Measurements from ENCODE around the gene FBLN5.
"Not testable (repeated sequence)": the region's sequence is repeated elsewhere in the genome, so short reads cannot be mapped to it uniquely, and the experiment has no call there.

Gene FBLN5

GRCh38 chr14:91847693-91848092 lies 99.8 kb downstream of the FBLN5 start:
- H4K20me1 ChIP-seq (ENCODE audit: insufficient read depth, low read length): no peaks in the 10 kb centered on the region
- H3K36me3 ChIP-seq (ENCODE audit: insufficient read depth, low read length): no peaks in the 10 kb centered on the region; the same call in 1 of the 2 replicates
- no peak overlapping the region for H2AFZ ChIP-seq (ENCODE audit: low read length)

GRCh38 chr14:91845652-91846051 lies 101.8 kb downstream of the FBLN5 start:
- H3K4me2 ChIP-seq (ENCODE audit: low read length): no peak overlapping the region
- H4K20me1 ChIP-seq (ENCODE audit: insufficient read depth, low read length): no peaks in the 10 kb centered on the region
- no peaks in the 10 kb centered on the region for H3K27me3 ChIP-seq (ENCODE audit: insufficient read depth, low read length)
- no peaks in the 10 kb centered on the region for H3K9me3 ChIP-seq (ENCODE audit: low read length)
- H3K79me2 ChIP-seq (ENCODE audit: insufficient read depth, low read length): no peaks in the 10 kb centered on the region
- TF ChIP-seq EZH2 (IDR thresholded peaks at IDR 0.05; ENCODE audit: borderline replicate concordance, low read length): no peak
- no peak for TF ChIP-seq CTCF (IDR thresholded peaks at IDR 0.05; ENCODE audit: low read length)
- no peaks in the 10 kb centered on the region for H3F3A ChIP-seq (ENCODE audit: insufficient read depth, low read length)
- no peak overlapping the region for H2AFZ ChIP-seq (ENCODE audit: low read length)
- H3K27ac ChIP-seq (ENCODE audit: low read depth, low read length, poor library complexity, severe bottlenecking): no peak overlapping the region
- H3K4me1 ChIP-seq (ENCODE audit: insufficient read depth, low read length, severe bottlenecking): peaks cover 15% of the 10 kb centered on the region
- no peaks in the 10 kb centered on the region for H3K9me2 ChIP-seq (ENCODE audit: low read depth, low read length)
- H3K36me3 ChIP-seq (ENCODE audit: insufficient read depth, low read length): no peaks in the 10 kb centered on the region; the same call in 1 of the 2 replicates
- H3K4me3 ChIP-seq (ENCODE audit: low read depth, low read length, poor library complexity, severe bottlenecking): no peak overlapping the region
- H3K9ac ChIP-seq (ENCODE audit: low read length): no peak overlapping the region

More at GRCh38 chr14:91847693-91848092, 99.8 kb downstream of the FBLN5 start:
- Histone ChIP-seq H3F3A (ENCODE audit: insufficient read depth, low read length) (no peaks in the 10 kb centered on the region), H3K27me3 (ENCODE audit: insufficient read depth, low read length) (no peaks in the 10 kb centered on the region), H3K79me2 (ENCODE audit: insufficient read depth, low read length) (no peaks in the 10 kb centered on the region), H3K4me2 (ENCODE audit: low read length) (no peak overlapping the region), H3K4me1 (ENCODE audit: insufficient read depth, low read length, severe bottlenecking) (peaks cover 19% of the 10 kb centered on the region), H3K27ac (ENCODE audit: low read depth, low read length, poor library complexity, severe bottlenecking) (no peak overlapping the region), H3K4me3 (ENCODE audit: low read depth, low read length, poor library complexity, severe bottlenecking) (no peak overlapping the region), H3K9me3 (ENCODE audit: low read length) (no peaks in the 10 kb centered on the region), H3K9me2 (ENCODE audit: low read depth, low read length) (no peaks in the 10 kb centered on the region), H3K9ac (ENCODE audit: low read length) (no peak overlapping the region)
- TF ChIP-seq CTCF (IDR thresholded peaks at IDR 0.05; ENCODE audit: low read length) (no peak), EZH2 (IDR thresholded peaks at IDR 0.05; ENCODE audit: borderline replicate concordance, low read length) (no peak)

GRCh38 chr14:91845056-91845455 lies 102.4 kb downstream of the FBLN5 start:
- not testable (repeated sequence) for H3F3A ChIP-seq (ENCODE audit: insufficient read depth, low read length); H3K4me2 ChIP-seq (ENCODE audit: low read length); H4K20me1 ChIP-seq (ENCODE audit: insufficient read depth, low read length); H3K79me2 ChIP-seq (ENCODE audit: insufficient read depth, low read length); H3K36me3 ChIP-seq (ENCODE audit: insufficient read depth, low read length); H3K9ac ChIP-seq (ENCODE audit: low read length); H2AFZ ChIP-seq (ENCODE audit: low read length); H3K9me3 ChIP-seq (ENCODE audit: low read length); H3K9me2 ChIP-seq (ENCODE audit: low read depth, low read length); H3K27ac ChIP-seq (ENCODE audit: low read depth, low read length, poor library complexity, severe bottlenecking); H3K27me3 ChIP-seq (ENCODE audit: insufficient read depth, low read length); H3K4me3 ChIP-seq (ENCODE audit: low read depth, low read length, poor library complexity, severe bottlenecking)
- H3K4me1 ChIP-seq (ENCODE audit: insufficient read depth, low read length, severe bottlenecking): peaks cover 16% of the 10 kb centered on the region

GRCh38 chr14:91844029-91844428 lies 103.5 kb downstream of the FBLN5 start:
- TF ChIP-seq CTCF (IDR thresholded peaks at IDR 0.05; ENCODE audit: low read length) (no peak), EZH2 (IDR thresholded peaks at IDR 0.05; ENCODE audit: borderline replicate concordance, low read length) (no peak)
- H3K79me2 ChIP-seq (ENCODE audit: insufficient read depth, low read length): no peaks in the 10 kb centered on the region
- H3F3A ChIP-seq (ENCODE audit: insufficient read depth, low read length): no peaks in the 10 kb centered on the region
- H3K4me1 ChIP-seq (ENCODE audit: insufficient read depth, low read length, severe bottlenecking): peaks cover 24% of the 10 kb centered on the region
- H3K27me3 ChIP-seq (ENCODE audit: insufficient read depth, low read length): no peaks in the 10 kb centered on the region
- H3K4me3 ChIP-seq (ENCODE audit: low read depth, low read length, poor library complexity, severe bottlenecking): no peak overlapping the region
- no peak overlapping the region for H3K4me2 ChIP-seq (ENCODE audit: low read length)
- no peaks in the 10 kb centered on the region; the same call in 1 of the 2 replicates for H3K36me3 ChIP-seq (ENCODE audit: insufficient read depth, low read length)
- no peak overlapping the region for H3K27ac ChIP-seq (ENCODE audit: low read depth, low read length, poor library complexity, severe bottlenecking)
- H3K9me2 ChIP-seq (ENCODE audit: low read depth, low read length): no peaks in the 10 kb centered on the region
- no peak overlapping the region for H2AFZ ChIP-seq (ENCODE audit: low read length)
- H4K20me1 ChIP-seq (ENCODE audit: insufficient read depth, low read length): no peaks in the 10 kb centered on the region
- no peaks in the 10 kb centered on the region for H3K9me3 ChIP-seq (ENCODE audit: low read length)
- no peak overlapping the region for H3K9ac ChIP-seq (ENCODE audit: low read length)

Data from OCI-LY1 (cell line).